H7 (cell line): ENCODE measurements around the gene GALNT10. TPM values are rescaled to one million over a fixed set of nuclear protein-coding genes. Genes with fewer than 3 reads are reported as not detected.
A peak's percentile ranks its signal among the peaks of the same experiment; 100 is the strongest.

Source experiments
- DNase-seq: peaks from one replicate; pipeline ENCODE4 v3.0.0; 2012
- H3K27me3 ChIP-seq: 2 replicates; pipeline ENCODE4 v1.6.0; 2011; ENCODE audit warnings: mild to moderate bottlenecking, low read length; ENCODE audit not compliant: control insufficient read depth, insufficient read depth
- H3K36me3 ChIP-seq: replicated peaks from 2 replicates; pipeline ENCODE4 v1.5.1; 2011; ENCODE audit warnings: low read length; ENCODE audit not compliant: control insufficient read depth, insufficient read depth
- H3K4me3 ChIP-seq: 2 replicates; pipeline ENCODE4 v1.5.1; 2011; ENCODE audit warnings: low read depth, mild to moderate bottlenecking, control low read depth, low read length, moderate library complexity; ENCODE audit not compliant: insufficient read depth
- total RNA-seq: library from RNA; depleted of rRNA; stranded (reverse); fragments of >200 nt; shearing (Covaris generic); gene quantifications from 2 replicates; pipeline ENCODE4 v1.2.3, GENCODE V29; 2014

The GALNT10 gene
- total RNA-seq, 1 experiment from 2014 or later: 13.8 TPM

- DNase-seq: no peak
- H3K36me3 ChIP-seq: no peaks in the 10 kb centered on the region; the same call in 1 of the 2 replicates
- H3K4me3 ChIP-seq: no peak overlapping the region
- no peaks in the 10 kb centered on the region for H3K27me3 ChIP-seq
These were observed 194.6 kb downstream of the GALNT10 start for GRCh38 chr5:154385236-154385512.

- Histone ChIP-seq H3K4me3 (no peak overlapping the region), H3K27me3 (no peaks in the 10 kb centered on the region), H3K36me3 (no peaks in the 10 kb centered on the region)
- no peak for DNase-seq
These were observed 196.6 kb downstream of the GALNT10 start for GRCh38 chr5:154386952-154387629.

GRCh38 chr5:154388842-154389241 is 198.3 kb downstream of the GALNT10 start:
- peak; percentile 52 for DNase-seq
- no peaks in the 10 kb centered on the region for H3K27me3 ChIP-seq
- H3K36me3 ChIP-seq: no peaks in the 10 kb centered on the region
- no peak overlapping the region for H3K4me3 ChIP-seq

GRCh38 chr5:154390096-154390495 is 199.6 kb downstream of the GALNT10 start:
- Histone ChIP-seq H3K36me3 (no peaks in the 10 kb centered on the region), H3K4me3 (no peak overlapping the region)
- DNase-seq: no peak

GRCh38 chr5:154390746-154391359 is 200.3 kb downstream of the GALNT10 start:
- no peaks in the 10 kb centered on the region for H3K27me3 ChIP-seq
- H3K4me3 ChIP-seq: no peak overlapping the region
- H3K36me3 ChIP-seq: no peaks in the 10 kb centered on the region
- no peak for DNase-seq

More at GRCh38 chr5:154390096-154390495, 199.6 kb downstream of the GALNT10 start:
- H3K27me3 ChIP-seq: no peaks in the 10 kb centered on the region

- H3K36me3 ChIP-seq: no peaks in the 10 kb centered on the region
- no peaks in the 10 kb centered on the region for H3K27me3 ChIP-seq
- no peak for DNase-seq
- H3K4me3 ChIP-seq: no peak overlapping the region
These were observed 201.3 kb downstream of the GALNT10 start for GRCh38 chr5:154391788-154392187.

- no peak for DNase-seq
- Histone ChIP-seq H3K27me3 (no peaks in the 10 kb centered on the region), H3K36me3 (no peaks in the 10 kb centered on the region), H3K4me3 (no peak overlapping the region)
These were observed 203.3 kb downstream of the GALNT10 start for GRCh38 chr5:154393850-154394249.

- Histone ChIP-seq H3K4me3 (no peak overlapping the region), H3K27me3 (no peaks in the 10 kb centered on the region), H3K36me3 (no peaks in the 10 kb centered on the region)
- no peak for DNase-seq
These were observed 203.8 kb downstream of the GALNT10 start for GRCh38 chr5:154394307-154394706.

GRCh38 chr5:154395407-154396106 is 205.0 kb downstream of the GALNT10 start:
- H3K4me3 ChIP-seq: no peak overlapping the region
- peak; percentile 56 for DNase-seq
- H3K27me3 ChIP-seq: no peaks in the 10 kb centered on the region
- no peaks in the 10 kb centered on the region for H3K36me3 ChIP-seq

- Histone ChIP-seq H3K27me3 (no peaks in the 10 kb centered on the region), H3K36me3 (no peaks in the 10 kb centered on the region), H3K4me3 (no peak overlapping the region)
- no peak for DNase-seq
These were observed 205.6 kb downstream of the GALNT10 start for GRCh38 chr5:154396128-154396527.

GRCh38 chr5:154397652-154398406 is 207.3 kb downstream of the GALNT10 start:
- Histone ChIP-seq H3K4me3 (no peak overlapping the region), H3K27me3 (no peaks in the 10 kb centered on the region), H3K36me3 (no peaks in the 10 kb centered on the region)
- no peak for DNase-seq

GRCh38 chr5:154400678-154401077 is 210.1 kb downstream of the GALNT10 start:
- Histone ChIP-seq H3K4me3 (no peak overlapping the region), H3K36me3 (no peaks in the 10 kb centered on the region), H3K27me3 (no peaks in the 10 kb centered on the region)
- DNase-seq: no peak

GRCh38 chr5:154401355-154401754 is 210.8 kb downstream of the GALNT10 start:
- no peaks in the 10 kb centered on the region for H3K27me3 ChIP-seq
- H3K4me3 ChIP-seq: no peak overlapping the region
- no peak for DNase-seq
- no peaks in the 10 kb centered on the region for H3K36me3 ChIP-seq

GRCh38 chr5:154401931-154402330 is 211.4 kb downstream of the GALNT10 start:
- H3K27me3 ChIP-seq: no peaks in the 10 kb centered on the region
- DNase-seq: no peak
- no peak overlapping the region for H3K4me3 ChIP-seq
- no peaks in the 10 kb centered on the region for H3K36me3 ChIP-seq

GRCh38 chr5:154402611-154403010 is 212.1 kb downstream of the GALNT10 start:
- no peak for DNase-seq
- no peak overlapping the region for H3K4me3 ChIP-seq
- no peaks in the 10 kb centered on the region for H3K27me3 ChIP-seq
- no peaks in the 10 kb centered on the region for H3K36me3 ChIP-seq
